Gastrocnemius medialis (tissue), 4 donors: ENCODE results near the gene POLDIP3. TPM values are rescaled to one million over a fixed set of nuclear protein-coding genes. Genes with fewer than 3 reads are reported as not detected.

Experiments
- ATAC-seq, 2 donors: fragments of 150-250 bp; one replicate each; pipeline ENCODE4 v1.9.1; 2016
- DNase-seq, 2 donors: peaks; one replicate each; pipeline ENCODE4 v3.0.0-alpha.2; 2019
- H3K27ac ChIP-seq, 4 donors: fragments of 200-600 bp; sonication (generic); 1 replicate in 1 of 4; 2 replicates in 3 of 4; pipeline ENCODE4 v1.5.1; 2016 to 2018; ENCODE audit warnings: mild to moderate bottlenecking in 2 of 4, moderate library complexity in 1 of 4
- H3K27me3 ChIP-seq, 3 donors: fragments of 200-600 bp; sonication (generic) in 2 of 3; 1 replicate in 1 of 3; 2 replicates in 2 of 3; pipeline versions ENCODE4 v1.5.1 to v1.6.0; 2016 to 2019; ENCODE audit warnings: mild to moderate bottlenecking in 1 of 3, moderate library complexity in 1 of 3
- H3K36me3 ChIP-seq, 2 donors: fragments of 200-600 bp; sonication (generic) in 1 of 2; one replicate each; pipeline ENCODE4 v1.5.1; 2017 to 2018
- H3K4me1 ChIP-seq, 2 donors: fragments of 200-600 bp; sonication (generic) in 1 of 2; one replicate each; pipeline ENCODE4 v1.5.1; 2016 to 2017; ENCODE audit warnings: mild to moderate bottlenecking in 2 of 2
- H3K4me3 ChIP-seq, 4 donors: fragments of 200-600 bp; sonication (generic) in 3 of 4; 1 replicate in 1 of 4; 2 replicates in 3 of 4; pipeline ENCODE4 v1.5.1; 2016 to 2019; ENCODE audit warnings: mild to moderate bottlenecking in 2 of 4
- H3K9me3 ChIP-seq, 3 donors: fragments of 200-600 bp; sonication (generic) in 2 of 3; 1 replicate in 1 of 3; 2 replicates in 2 of 3; pipeline ENCODE4 v1.5.1; 2016 to 2019
- CTCF ChIP-seq, 5 experiments: fragments of 450-650 bp in 3 of 5; fragments of 200-600 bp in 2 of 5; sonication (generic) in 2 of 5; IDR thresholded peaks in 4 of 5; conservative IDR thresholded peaks in 1 of 5; 1 replicate in 4 of 5; 2 replicates in 1 of 5; pipeline ENCODE4 v1.5.1; 2016 to 2019; ENCODE audit warnings: antibody characterized with exemption in 5 of 5, mild to moderate bottlenecking in 3 of 5, moderate library complexity in 3 of 5
- POLR2A ChIP-seq, 2 donors: fragments of 450-650 bp; IDR thresholded peaks; one replicate each; pipeline ENCODE4 v1.6.1; 2017; ENCODE audit warnings: antibody characterized with exemption in 2 of 2, mild to moderate bottlenecking in 2 of 2, moderate library complexity in 2 of 2
- in situ Hi-C, 4 donors: fragments of 200-750 bp; cut with MboI; loops; one replicate each; pipeline versions ENCODE4 v1.15.0 to v1.8.0; 2017; ENCODE audit warnings: low sequenced_read_pairs in 4 of 4
- intact Hi-C: fragments of 100-400 bp; cut with DNase I; formaldehyde crosslinking; loops from one replicate; pipeline ENCODE4 v1.15.1; 2023; ENCODE audit warnings: low total_unique reads
- total RNA-seq, 4 donors: library from RNA; depleted of rRNA; stranded (reverse); fragments of >200 nt; gene quantifications; one replicate each; pipeline versions ENCODE4 v1.1.0 to v1.2.3, GENCODE V29; 2016

The POLDIP3 gene
- total RNA-seq, 4 donors from 2014 or later = 19.7 to 28.7 (median 23.0) TPM

DNA sequence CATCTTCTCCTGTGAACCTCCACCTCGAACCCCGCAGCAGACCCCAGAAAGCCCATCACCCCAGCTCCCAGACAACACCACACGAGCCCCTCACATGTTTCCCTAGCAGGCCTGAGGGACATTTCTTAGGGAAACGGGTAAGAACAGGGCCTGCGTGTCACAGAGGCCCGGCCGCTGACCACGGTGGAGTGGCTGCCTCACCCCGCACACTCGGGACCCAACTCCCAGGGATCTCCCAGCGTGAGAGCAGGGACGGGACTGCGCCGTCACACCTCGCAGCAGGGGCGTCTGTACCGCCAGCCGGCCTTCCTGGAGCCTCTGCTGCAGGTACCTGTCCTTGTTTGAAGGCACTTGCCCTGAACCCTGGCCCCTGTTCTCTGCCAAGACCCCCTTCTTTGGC is 15.5 kb upstream of the POLDIP3 start:
- Histone ChIP-seq H3K27me3 (no peaks in the 10 kb centered on the region), H3K4me1 (peaks cover 4 to 16% of the 10 kb centered on the region in 2 donors), H3K27ac (no peak overlapping the region), H3K4me3 (no peak overlapping the region), H3K9me3 (no peaks in the 10 kb centered on the region), H3K36me3 (peaks cover 0 to 88% of the 10 kb centered on the region in 2 donors)
- ATAC-seq (no peak), DNase-seq (no peak)
- in situ Hi-C loops (no loop called here), intact Hi-C loops (no loop called here)
- TF ChIP-seq POLR2A (IDR thresholded peaks at IDR 0.05) (no peak), CTCF (IDR thresholded peaks at IDR 0.05 in 4 of 5, conservative IDR thresholded peaks at IDR 0.05 in 1 of 5) (no peak)

DNA sequence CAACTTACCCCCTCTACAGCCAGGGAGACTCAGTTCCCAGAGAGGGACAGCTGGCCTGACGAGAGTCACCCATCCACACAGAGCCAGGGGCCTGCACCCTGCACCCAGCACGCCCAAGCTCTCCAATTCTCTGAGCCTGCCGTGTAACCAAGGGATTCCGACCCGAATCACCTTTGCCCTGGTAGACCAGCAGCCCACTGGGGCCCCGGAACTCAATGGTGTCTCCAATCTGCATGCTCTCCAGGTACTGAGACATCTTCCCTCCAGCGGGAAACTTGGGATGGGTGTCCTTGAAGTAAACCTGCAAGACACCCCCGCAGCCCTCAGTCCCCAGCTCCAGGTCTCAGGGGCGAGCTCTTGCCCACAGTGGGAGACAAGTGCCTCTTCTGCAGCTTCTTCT is 13.3 kb upstream of the POLDIP3 start:
- intact Hi-C loops = no loop called here
- in situ Hi-C loops = no loop called here
- Histone ChIP-seq H3K36me3 (peaks cover 0 to 100% of the 10 kb centered on the region in 2 donors), H3K9me3 (no peaks in the 10 kb centered on the region), H3K27ac (no peak overlapping the region), H3K4me3 (no peak overlapping the region), H3K4me1 (peaks cover 0 to 3% of the 10 kb centered on the region in 2 donors), H3K27me3 (no peaks in the 10 kb centered on the region)
- DNase-seq = no peak
- no peak for ATAC-seq
- TF ChIP-seq POLR2A (IDR thresholded peaks at IDR 0.05) = no peak
- no peak for TF ChIP-seq CTCF (IDR thresholded peaks at IDR 0.05 in 4 of 5, conservative IDR thresholded peaks at IDR 0.05 in 1 of 5)

DNA sequence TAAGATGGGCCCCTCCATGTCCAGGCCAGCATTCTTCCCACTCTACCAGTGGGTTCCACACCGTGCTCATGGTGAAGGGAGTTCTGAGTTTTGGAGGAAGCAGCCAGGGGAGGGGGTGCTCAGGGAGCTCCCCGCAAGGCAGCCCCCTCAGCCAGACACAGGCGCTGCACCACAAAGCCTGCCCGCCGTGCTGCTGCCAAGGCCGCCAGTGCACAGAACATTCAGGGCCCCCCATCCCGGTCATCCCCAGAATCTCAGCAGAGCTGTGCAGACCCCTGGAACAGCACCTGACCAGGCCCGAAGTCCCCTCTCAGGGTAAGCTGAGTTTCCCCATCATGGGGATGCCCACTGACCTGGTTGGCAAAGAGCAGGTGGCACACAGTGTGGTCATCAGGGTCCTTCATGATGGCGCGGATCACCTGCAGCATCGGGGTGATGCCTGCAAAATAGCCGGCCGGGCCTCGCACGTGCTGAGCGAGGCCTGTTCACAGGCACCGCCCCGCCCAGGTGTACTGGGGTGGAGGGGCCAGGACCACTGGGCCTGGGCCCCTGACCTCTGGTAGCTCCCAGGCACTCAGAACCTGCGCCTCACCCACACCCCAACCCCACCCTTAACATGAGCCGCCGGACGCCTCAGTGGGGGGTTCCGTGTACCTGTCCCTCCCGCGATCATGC is 12.4 kb upstream of the POLDIP3 start:
- in situ Hi-C loops (no loop called here), intact Hi-C loops (no loop called here)
- H3K4me1 ChIP-seq = no peaks in the 10 kb centered on the region
- H3K4me3 ChIP-seq = no peak overlapping the region
- DNase-seq = no peak
- H3K9me3 ChIP-seq = no peaks in the 10 kb centered on the region
- peaks cover 0 to 97% of the 10 kb centered on the region in 2 donors for H3K36me3 ChIP-seq
- H3K27ac ChIP-seq = no peak overlapping the region
- no peak for ATAC-seq
- TF ChIP-seq POLR2A (IDR thresholded peaks at IDR 0.05) (no peak), CTCF (IDR thresholded peaks at IDR 0.05 in 4 of 5, conservative IDR thresholded peaks at IDR 0.05 in 1 of 5) (no peak)
- no peaks in the 10 kb centered on the region for H3K27me3 ChIP-seq

GRCh38 chr22:42626431-42626830 is 11.7 kb upstream of the POLDIP3 start:
- intact Hi-C loops = no loop called here
- ATAC-seq (no peak), DNase-seq (no peak)
- peaks cover 0 to 90% of the 10 kb centered on the region in 2 donors for H3K36me3 ChIP-seq
- H3K9me3 ChIP-seq = no peaks in the 10 kb centered on the region
- no peaks in the 10 kb centered on the region for H3K27me3 ChIP-seq
- no peak overlapping the region for H3K4me3 ChIP-seq
- TF ChIP-seq POLR2A (IDR thresholded peaks at IDR 0.05) = no peak
- TF ChIP-seq CTCF (IDR thresholded peaks at IDR 0.05 in 4 of 5, conservative IDR thresholded peaks at IDR 0.05 in 1 of 5) = no peak
- in situ Hi-C loops = no loop called here
- H3K4me1 ChIP-seq = peaks cover 3 to 5% of the 10 kb centered on the region in 2 donors
- no peak overlapping the region for H3K27ac ChIP-seq

- no peaks in the 10 kb centered on the region for H3K9me3 ChIP-seq
- H3K4me1 ChIP-seq = peaks cover 12 to 15% of the 10 kb centered on the region in 2 donors
- no peaks in the 10 kb centered on the region for H3K27me3 ChIP-seq
- no peak for DNase-seq
- no peak overlapping the region for H3K27ac ChIP-seq
- TF ChIP-seq CTCF (IDR thresholded peaks at IDR 0.05 in 4 of 5, conservative IDR thresholded peaks at IDR 0.05 in 1 of 5) = no peak
- TF ChIP-seq POLR2A (IDR thresholded peaks at IDR 0.05) = no peak
- no peak for ATAC-seq
- H3K36me3 ChIP-seq = peaks cover 0 to 80% of the 10 kb centered on the region in 2 donors
- in situ Hi-C loops (no loop called here), intact Hi-C loops (no loop called here)
- no peak overlapping the region for H3K4me3 ChIP-seq
These were observed 10.7 kb upstream of the POLDIP3 start for GRCh38 chr22:42625416-42625815.
